Osteoblast (primary cell): ENCODE data around the gene ZNF217. TPM values are rescaled to one million over a fixed set of nuclear protein-coding genes. Genes with fewer than 3 reads are reported as not detected.
A peak's percentile ranks its signal among the peaks of the same experiment; 100 is the strongest.
"Not testable (repeated sequence)": the region's sequence is repeated elsewhere in the genome, so short reads cannot be mapped to it uniquely, and the experiment has no call there.

Experiments
- DNase-seq: peaks from one replicate; pipeline ENCODE4 v3.0.0; 2011; ENCODE audit warnings: low spot score, mixed read lengths; ENCODE audit not compliant: insufficient read length; ENCODE audit errors: missing footprints
- H2AFZ ChIP-seq: 2 replicates; pipeline ENCODE4 v1.6.0; 2011; ENCODE audit warnings: mild to moderate bottlenecking, low read length
- H3K27ac ChIP-seq: 2 replicates; pipeline ENCODE4 v1.5.1; 2011; ENCODE audit warnings: mild to moderate bottlenecking, low read depth, low read length, moderate library complexity
- H3K27me3 ChIP-seq: 2 replicates; pipeline ENCODE4 v1.6.0; 2012; ENCODE audit warnings: mild to moderate bottlenecking, control low read depth, inconsistent platforms, low read length, moderate library complexity; ENCODE audit not compliant: insufficient read depth
- H3K36me3 ChIP-seq: 2 replicates; pipeline ENCODE4 v1.5.1; 2011; ENCODE audit warnings: mild to moderate bottlenecking, low read length, control low read depth, moderate library complexity; ENCODE audit not compliant: insufficient read depth
- H3K4me1 ChIP-seq: 2 replicates; pipeline ENCODE4 v1.5.1; 2011; ENCODE audit warnings: mild to moderate bottlenecking, low read length, control low read depth, moderate library complexity; ENCODE audit not compliant: insufficient read depth
- H3K4me2 ChIP-seq: 2 replicates; pipeline ENCODE4 v1.6.0; 2011; ENCODE audit warnings: mild to moderate bottlenecking, low read length; ENCODE audit not compliant: insufficient read depth
- H3K4me3 ChIP-seq: fragments of 200-600 bp; sonication (generic); 3 replicates; pipeline ENCODE4 v1.5.1; 2012; ENCODE audit warnings: mild to moderate bottlenecking, low read length, inconsistent platforms; ENCODE audit not compliant: insufficient read depth
- H3K79me2 ChIP-seq: 2 replicates; pipeline ENCODE4 v1.6.0; 2012; ENCODE audit warnings: mild to moderate bottlenecking, low read length, control low read depth, inconsistent platforms; ENCODE audit not compliant: insufficient read depth
- H3K9me3 ChIP-seq: 2 replicates; pipeline ENCODE4 v1.5.1; 2011; ENCODE audit warnings: low read depth, low read length, control low read depth
- H4K20me1 ChIP-seq: 2 replicates; pipeline ENCODE4 v1.6.0; 2012; ENCODE audit warnings: mild to moderate bottlenecking, low read length, control low read depth; ENCODE audit not compliant: insufficient read depth
- CTCF ChIP-seq: IDR thresholded peaks from 2 replicates; pipeline ENCODE4 v1.5.1; 2011; ENCODE audit warnings: mild to moderate bottlenecking, low read depth, low read length, moderate library complexity; ENCODE audit errors: extremely low read depth
- total RNA-seq: library from RNA; depleted of rRNA; stranded (reverse); fragments of >200 nt; gene quantifications from 2 replicates; pipeline ENCODE4 v1.2.3, GENCODE V29; 2012

Gene ZNF217
- total RNA-seq, 1 donor = 26.4 TPM

- H3K4me1 ChIP-seq = peaks cover 18% of the 10 kb centered on the region
- no peaks in the 10 kb centered on the region for H3K27me3 ChIP-seq
- H3K27ac ChIP-seq = no peak overlapping the region
- no peak overlapping the region for H2AFZ ChIP-seq
- no peaks in the 10 kb centered on the region for H3K36me3 ChIP-seq
- H3K79me2 ChIP-seq = no peaks in the 10 kb centered on the region
- no peaks in the 10 kb centered on the region for H3K9me3 ChIP-seq
- H3K4me3 ChIP-seq = no peak overlapping the region
- no peak for DNase-seq
- H4K20me1 ChIP-seq = no peaks in the 10 kb centered on the region
- TF ChIP-seq CTCF = no peak
- H3K4me2 ChIP-seq = no peak overlapping the region
These were observed 45.5 kb upstream of the ZNF217 start for GRCh38 chr20:53639128-53639527.

- H3K4me2 ChIP-seq, DNase-seq, H3K4me1 ChIP-seq, H3K36me3 ChIP-seq, H3K27me3 ChIP-seq, H4K20me1 ChIP-seq, H3K27ac ChIP-seq, H3K9me3 ChIP-seq, H3K4me3 ChIP-seq, H2AFZ ChIP-seq, H3K79me2 ChIP-seq: not testable (repeated sequence)
These were observed 43.7 kb upstream of the ZNF217 start for GRCh38 chr20:53637310-53637709.

GRCh38 chr20:53636540-53637097, 43.0 kb upstream of the ZNF217 start:
- H3K36me3 ChIP-seq = no peaks in the 10 kb centered on the region
- no peak for DNase-seq
- no peak overlapping the region for H2AFZ ChIP-seq
- H3K27me3 ChIP-seq = no peaks in the 10 kb centered on the region
- no peaks in the 10 kb centered on the region for H3K79me2 ChIP-seq
- H4K20me1 ChIP-seq = no peaks in the 10 kb centered on the region
- no peaks in the 10 kb centered on the region for H3K4me1 ChIP-seq
- no peaks in the 10 kb centered on the region for H3K9me3 ChIP-seq
- no peak overlapping the region for H3K4me3 ChIP-seq
- no peak overlapping the region for H3K4me2 ChIP-seq
- no peak for TF ChIP-seq CTCF
- no peak overlapping the region for H3K27ac ChIP-seq

GRCh38 chr20:53635221-53635620, 41.6 kb upstream of the ZNF217 start:
- Histone ChIP-seq H2AFZ (peak overlapping the region; percentile 25), H3K4me2 (no peak overlapping the region), H3K9me3 (no peaks in the 10 kb centered on the region), H3K79me2 (no peaks in the 10 kb centered on the region), H3K36me3 (no peaks in the 10 kb centered on the region), H3K4me1 (no peaks in the 10 kb centered on the region), H3K4me3 (no peak overlapping the region), H3K27ac (no peak overlapping the region), H3K27me3 (no peaks in the 10 kb centered on the region), H4K20me1 (no peaks in the 10 kb centered on the region)
- DNase-seq = no peak
- no peak for TF ChIP-seq CTCF
